ENCODE data around the gene ZFP36. TPM values are rescaled to one million over a fixed set of nuclear protein-coding genes. Genes with fewer than 3 reads are reported as not detected.

Gene ZFP36
- total RNA-seq, 2 experiments from 2014 or later: 189 to 194 TPM

GRCh38 chr19:39416152-39417120, 9.8 kb downstream of the ZFP36 start:
- Mint-ChIP-seq H3K27me3 (peaks cover 2% of the 10 kb centered on the region), H3K36me3 (ENCODE audit: low read depth) (peaks cover 32% of the 10 kb centered on the region), H3K27ac (no peak overlapping the region), H3K4me3 (no peak overlapping the region), H3K9me3 (no peaks in the 10 kb centered on the region), H3K4me1 (peaks cover 26% of the 10 kb centered on the region)
- CTCF ChIA-PET: no interaction called here
- POLR2A ChIA-PET: interaction anchor here (1.0 to 5.7 kb wide), 7 partner anchors 8 to 19 kb away, joined by 3 to 30 read pairs (median 6); partner anchors contain the start of gene RPS16
- DNase-seq: no peak

GRCh38 chr19:39417463-39418181, 11.0 kb downstream of the ZFP36 start:
- no peaks in the 10 kb centered on the region for H3K27me3 Mint-ChIP-seq
- DNase-seq: no peak
- H3K9me3 Mint-ChIP-seq: no peaks in the 10 kb centered on the region
- POLR2A ChIA-PET: interaction anchor here (1.1 to 5.7 kb wide), 5 partner anchors 8 to 18 kb away, joined by 3 to 30 read pairs (median 6); partner anchors contain the start of gene RPS16
- no peak overlapping the region for H3K4me3 Mint-ChIP-seq
- H3K36me3 Mint-ChIP-seq (ENCODE audit: low read depth): peaks cover 32% of the 10 kb centered on the region
- CTCF ChIA-PET: no interaction called here
- peaks cover 18% of the 10 kb centered on the region for H3K4me1 Mint-ChIP-seq
- no peak overlapping the region for H3K27ac Mint-ChIP-seq

GRCh38 chr19:39419003-39419402, 12.4 kb downstream of the ZFP36 start:
- no peak overlapping the region for H3K4me3 Mint-ChIP-seq
- H3K9me3 Mint-ChIP-seq: no peaks in the 10 kb centered on the region
- H3K27ac Mint-ChIP-seq: no peak overlapping the region
- peaks cover 36% of the 10 kb centered on the region for H3K36me3 Mint-ChIP-seq (ENCODE audit: low read depth)
- DNase-seq: no peak
- H3K27me3 Mint-ChIP-seq: no peaks in the 10 kb centered on the region
- ChIA-PET POLR2A (interaction anchor here (1.6 to 5.7 kb wide), 3 partner anchors 9 to 17 kb away, joined by 4 to 30 read pairs (median 7); partner anchors contain the start of gene RPS16), CTCF (no interaction called here)
- peaks cover 13% of the 10 kb centered on the region for H3K4me1 Mint-ChIP-seq

- POLR2A ChIA-PET: interaction anchor here (1.6 to 5.7 kb wide), 2 partner anchors 15 to 24 kb away, joined by 3 to 30 read pairs; partner anchors contain the start of gene RPS16
- H3K4me1 Mint-ChIP-seq: no peaks in the 10 kb centered on the region
- DNase-seq: no peak
- CTCF ChIA-PET: interaction anchor here (1.4 kb wide), 1 partner anchor 14 kb away, joined by 3 read pairs; no protein-coding TSS in a partner anchor
- no peak overlapping the region for H3K4me3 Mint-ChIP-seq
- H3K9me3 Mint-ChIP-seq: no peaks in the 10 kb centered on the region
- H3K27ac Mint-ChIP-seq: no peak overlapping the region
- no peaks in the 10 kb centered on the region for H3K27me3 Mint-ChIP-seq
- H3K36me3 Mint-ChIP-seq (ENCODE audit: low read depth): peaks cover 39% of the 10 kb centered on the region
Observed at GRCh38 chr19:39420769-39421168, 14.1 kb downstream of the ZFP36 start.

- no peak for DNase-seq
- H3K4me3 Mint-ChIP-seq: no peak overlapping the region
- POLR2A ChIA-PET: interaction anchor here (1.2 to 5.7 kb wide), 2 partner anchors 14 to 20 kb away, joined by 3 to 30 read pairs; partner anchors contain the start of gene RPS16
- H3K27me3 Mint-ChIP-seq: no peaks in the 10 kb centered on the region
- no peaks in the 10 kb centered on the region for H3K4me1 Mint-ChIP-seq
- peaks cover 44% of the 10 kb centered on the region for H3K36me3 Mint-ChIP-seq (ENCODE audit: low read depth)
- CTCF ChIA-PET: interaction anchor here (0.6 kb wide), 1 partner anchor 32 kb away, joined by 4 read pairs; no protein-coding TSS in a partner anchor
- no peak overlapping the region for H3K27ac Mint-ChIP-seq
- no peaks in the 10 kb centered on the region for H3K9me3 Mint-ChIP-seq
Observed at GRCh38 chr19:39422020-39422419, 15.4 kb downstream of the ZFP36 start.

GRCh38 chr19:39423258-39424086, 16.8 kb downstream of the ZFP36 start:
- no peak for DNase-seq
- H3K4me1 Mint-ChIP-seq: no peaks in the 10 kb centered on the region
- peaks cover 38% of the 10 kb centered on the region for H3K36me3 Mint-ChIP-seq (ENCODE audit: low read depth)
- no peak overlapping the region for H3K4me3 Mint-ChIP-seq
- POLR2A ChIA-PET: interaction anchor here (1.3 kb wide), 1 partner anchor 26 kb away, joined by 3 read pairs; no protein-coding TSS in a partner anchor
- H3K9me3 Mint-ChIP-seq: no peaks in the 10 kb centered on the region
- no peak overlapping the region for H3K27ac Mint-ChIP-seq
- H3K27me3 Mint-ChIP-seq: no peaks in the 10 kb centered on the region
- CTCF ChIA-PET: no interaction called here

GRCh38 chr19:39424934-39425333, 18.3 kb downstream of the ZFP36 start:
- CTCF ChIA-PET: no interaction called here
- POLR2A ChIA-PET: interaction anchor here (1.3 to 1.5 kb wide), 4 partner anchors 8 to 28 kb away, joined by 3 to 10 read pairs (median 5); partner anchors contain the start of genes PLEKHG2 and RPS16
- no peak for DNase-seq

GRCh38 chr19:39425744-39426143, 19.1 kb downstream of the ZFP36 start:
- Mint-ChIP-seq H3K36me3 (ENCODE audit: low read depth) (peaks cover 32% of the 10 kb centered on the region), H3K4me3 (no peak overlapping the region), H3K4me1 (peaks cover 10% of the 10 kb centered on the region), H3K27ac (peak overlapping the region; percentile 12), H3K9me3 (no peaks in the 10 kb centered on the region), H3K27me3 (no peaks in the 10 kb centered on the region)
- CTCF ChIA-PET: interaction anchor here (1.3 kb wide), 1 partner anchor 15 kb away, joined by 4 read pairs; no protein-coding TSS in a partner anchor
- no peak for DNase-seq
- POLR2A ChIA-PET: interaction anchor here (1.3 to 2.6 kb wide), 4 partner anchors 9 to 28 kb away, joined by 3 to 18 read pairs (median 5); partner anchors contain the start of genes PLEKHG2 and RPS16

More at GRCh38 chr19:39424934-39425333, 18.3 kb downstream of the ZFP36 start:
- Mint-ChIP-seq H3K4me1 (peaks cover 3% of the 10 kb centered on the region), H3K4me3 (no peak overlapping the region), H3K27ac (no peak overlapping the region), H3K27me3 (no peaks in the 10 kb centered on the region), H3K36me3 (ENCODE audit: low read depth) (peaks cover 31% of the 10 kb centered on the region), H3K9me3 (no peaks in the 10 kb centered on the region)

- no peak for DNase-seq
- no peak overlapping the region for H3K4me3 Mint-ChIP-seq
- H3K4me1 Mint-ChIP-seq: peaks cover 14% of the 10 kb centered on the region
- CTCF ChIA-PET: interaction anchor here (0.7 to 1.3 kb wide), 3 partner anchors 14 to 84 kb away, joined by 3 to 4 read pairs (median 4); partner anchors contain the start of gene SAMD4B
- peaks cover 35% of the 10 kb centered on the region for H3K36me3 Mint-ChIP-seq (ENCODE audit: low read depth)
- POLR2A ChIA-PET: interaction anchor here (1.1 to 2.7 kb wide), 6 partner anchors 7 to 35 kb away, joined by 3 to 18 read pairs (median 6); partner anchors contain the start of genes MED29, PAF1 and RPS16
- H3K27me3 Mint-ChIP-seq: no peaks in the 10 kb centered on the region
- no peaks in the 10 kb centered on the region for H3K9me3 Mint-ChIP-seq
- H3K27ac Mint-ChIP-seq: peak overlapping the region; percentile 4
Observed at GRCh38 chr19:39426170-39426569, 19.5 kb downstream of the ZFP36 start.

- ChIA-PET CTCF (interaction anchor here (1.0 kb wide), 1 partner anchor 13 kb away, joined by 4 read pairs; no protein-coding TSS in a partner anchor), POLR2A (interaction anchor here (0.6 to 3.0 kb wide), 7 partner anchors 8 to 30 kb away, joined by 3 to 18 read pairs (median 7); partner anchors contain the start of genes RPS16 and SUPT5H)
- Mint-ChIP-seq H3K27ac (no peak overlapping the region), H3K27me3 (no peaks in the 10 kb centered on the region), H3K4me1 (peaks cover 26% of the 10 kb centered on the region), H3K4me3 (no peak overlapping the region), H3K36me3 (ENCODE audit: low read depth) (peaks cover 35% of the 10 kb centered on the region), H3K9me3 (no peaks in the 10 kb centered on the region)
- DNase-seq: no peak
Observed at GRCh38 chr19:39427707-39428106, 21.1 kb downstream of the ZFP36 start.

- Mint-ChIP-seq H3K9me3 (no peaks in the 10 kb centered on the region), H3K4me3 (no peak overlapping the region), H3K27me3 (no peaks in the 10 kb centered on the region), H3K36me3 (ENCODE audit: low read depth) (peaks cover 39% of the 10 kb centered on the region), H3K27ac (no peak overlapping the region), H3K4me1 (peaks cover 34% of the 10 kb centered on the region)
- POLR2A ChIA-PET: interaction anchor here (0.6 to 3.0 kb wide), 9 partner anchors 7 to 52 kb away, joined by 3 to 18 read pairs (median 4); partner anchors contain the start of genes MED29, PAF1, RPS16 and SUPT5H
- CTCF ChIA-PET: no interaction called here
- DNase-seq: no peak
Observed at GRCh38 chr19:39428283-39429112, 21.9 kb downstream of the ZFP36 start.
